Parathyroid adenoma (tissue), 2 donors: ENCODE data around the gene TBX19.

ENCODE experiments used
- H2AFZ ChIP-seq: fragments of 300-600 bp; sonication (generic); one replicate; pipeline ENCODE4 v1.7.0; 2017; ENCODE audit warnings: antibody characterized with exemption, mild to moderate bottlenecking
- H3K27ac ChIP-seq: fragments of 300-600 bp; sonication (generic); one replicate; pipeline ENCODE4 v1.7.0; 2017
- H3K27me3 ChIP-seq: fragments of 300-600 bp; sonication (generic); one replicate; pipeline ENCODE4 v1.7.0; 2017; ENCODE audit warnings: low read length; ENCODE audit not compliant: control insufficient read depth, insufficient read depth
- H3K36me3 ChIP-seq: fragments of 300-600 bp; sonication (generic); one replicate; pipeline ENCODE4 v1.7.0; 2017; ENCODE audit warnings: low read length; ENCODE audit not compliant: control insufficient read depth, insufficient read depth
- H3K4me1 ChIP-seq: fragments of 300-600 bp; sonication (generic); one replicate; pipeline ENCODE4 v1.7.0; 2017; ENCODE audit warnings: control low read depth
- H3K4me2 ChIP-seq: fragments of 300-600 bp; sonication (generic); one replicate; pipeline ENCODE4 v1.7.0; 2017; ENCODE audit warnings: low read length
- H3K4me3 ChIP-seq: fragments of 300-600 bp; sonication (generic); one replicate; pipeline ENCODE4 v1.7.0; 2017; ENCODE audit warnings: low read depth, low read length
- H3K79me2 ChIP-seq: fragments of 300-600 bp; sonication (generic); one replicate; pipeline ENCODE4 v1.7.0; 2017; ENCODE audit warnings: control low read depth
- H3K9ac ChIP-seq: fragments of 300-600 bp; sonication (generic); one replicate; pipeline ENCODE4 v1.7.0; 2017; ENCODE audit warnings: mild to moderate bottlenecking
- H3K9me3 ChIP-seq: fragments of 300-600 bp; sonication (generic); one replicate; pipeline ENCODE4 v1.7.0; 2017; ENCODE audit warnings: low read length; ENCODE audit not compliant: control insufficient read depth
- CTCF ChIP-seq: fragments of 300-600 bp; sonication (generic); IDR thresholded peaks from one replicate; pipeline ENCODE4 v1.7.0; 2017; ENCODE audit warnings: antibody characterized with exemption, mild to moderate bottlenecking
- donor health status: primary hyperparathyroidism.

Gene TBX19

GRCh38 chr1:168330285-168330684 lies 49.6 kb downstream of the TBX19 start:
- Histone ChIP-seq H3K27me3 (no peaks in the 10 kb centered on the region), H3K79me2 (no peaks in the 10 kb centered on the region), H3K4me1 (no peaks in the 10 kb centered on the region), H3K4me3 (no peak overlapping the region), H3K36me3 (no peaks in the 10 kb centered on the region), H3K9me3 (no peaks in the 10 kb centered on the region), H2AFZ (no peak overlapping the region), H3K27ac (no peak overlapping the region), H3K9ac (no peak overlapping the region), H3K4me2 (no peak overlapping the region)
- no peak for TF ChIP-seq CTCF

- TF ChIP-seq CTCF: no peak
- H3K4me2 ChIP-seq: no peak overlapping the region
- no peak overlapping the region for H2AFZ ChIP-seq
- H3K4me3 ChIP-seq: no peak overlapping the region
- no peak overlapping the region for H3K27ac ChIP-seq
- H3K27me3 ChIP-seq: no peaks in the 10 kb centered on the region
- no peaks in the 10 kb centered on the region for H3K4me1 ChIP-seq
- no peaks in the 10 kb centered on the region for H3K79me2 ChIP-seq
- H3K9me3 ChIP-seq: no peaks in the 10 kb centered on the region
- no peaks in the 10 kb centered on the region for H3K36me3 ChIP-seq
- no peak overlapping the region for H3K9ac ChIP-seq
Observed at GRCh38 chr1:168331569-168331968, 50.9 kb downstream of the TBX19 start.

GRCh38 chr1:168333562-168334276 lies 53.0 kb downstream of the TBX19 start:
- H3K4me3 ChIP-seq: no peak overlapping the region
- H3K27ac ChIP-seq: no peak overlapping the region
- no peaks in the 10 kb centered on the region for H3K4me1 ChIP-seq
- no peaks in the 10 kb centered on the region for H3K36me3 ChIP-seq
- H3K4me2 ChIP-seq: no peak overlapping the region
- H2AFZ ChIP-seq: no peak overlapping the region
- no peaks in the 10 kb centered on the region for H3K79me2 ChIP-seq
- no peak overlapping the region for H3K9ac ChIP-seq
- TF ChIP-seq CTCF: no peak
- H3K9me3 ChIP-seq: no peaks in the 10 kb centered on the region
- no peaks in the 10 kb centered on the region for H3K27me3 ChIP-seq

GRCh38 chr1:168335500-168335899 lies 54.8 kb downstream of the TBX19 start:
- no peaks in the 10 kb centered on the region for H3K79me2 ChIP-seq
- no peaks in the 10 kb centered on the region for H3K9me3 ChIP-seq
- H3K4me2 ChIP-seq: no peak overlapping the region
- no peaks in the 10 kb centered on the region for H3K4me1 ChIP-seq
- no peak overlapping the region for H2AFZ ChIP-seq
- no peaks in the 10 kb centered on the region for H3K27me3 ChIP-seq
- H3K4me3 ChIP-seq: no peak overlapping the region
- no peak for TF ChIP-seq CTCF
- no peak overlapping the region for H3K27ac ChIP-seq
- no peak overlapping the region for H3K9ac ChIP-seq
- no peaks in the 10 kb centered on the region for H3K36me3 ChIP-seq
